PC-3 (cell line): Measurements from ENCODE around the gene DENND1B. TPM values are rescaled to one million over a fixed set of nuclear protein-coding genes. Genes with fewer than 3 reads are reported as not detected.

Source experiments
- ATAC-seq: fragments of 200-7000 bp; cut with Tn5 transposase; 2 replicates; pipeline ENCODE4 v1.9.1; 2020; ENCODE audit warnings: mild to moderate bottlenecking, moderate library complexity
- BruUV-seq: library from RNA; stranded (reverse); fragments of 400-500 nt; replicated peaks from 2 replicates; lab custom pipeline; 2021; lab: Mats Ljungman, UMichigan
- CTCF ChIA-PET: fragments of 300-600 bp; sonication (Branson Sonifier 250); formaldehyde crosslinking; loops from one replicate; lab custom pipeline; 2022; ENCODE audit warnings: antibody characterized with exemption; lab: Charles Lee
- POLR2A ChIA-PET: fragments of 300-600 bp; sonication (Branson Sonifier 250); formaldehyde crosslinking; loops from one replicate; lab custom pipeline; 2022; ENCODE audit warnings: antibody characterized with exemption; ENCODE audit not compliant: unreplicated experiment; lab: Charles Lee
- DNase-seq: peaks from one replicate; pipeline ENCODE4 v3.0.0-alpha.2; 2015
- H2AFZ ChIP-seq: fragments of 300-600 bp; sonication (generic); 2 replicates; pipeline ENCODE4 v1.6.0; 2016; ENCODE audit warnings: antibody characterized with exemption, low read length
- H3F3A ChIP-seq: fragments of 300-600 bp; sonication (generic); one replicate; pipeline ENCODE4 v1.6.0; 2017; ENCODE audit warnings: antibody characterized with exemption, low read length, control low read depth, mild to moderate bottlenecking; ENCODE audit not compliant: unreplicated experiment
- H3K27ac ChIP-seq: fragments of 300-600 bp; sonication (generic); 2 replicates; pipeline ENCODE4 v1.5.1; 2016; ENCODE audit warnings: mild to moderate bottlenecking, low read length
- H3K27me3 ChIP-seq: fragments of 300-600 bp; sonication (generic); 2 replicates; pipeline ENCODE4 v1.6.1; 2016; ENCODE audit warnings: low read length, mixed read lengths
- H3K36me3 ChIP-seq: fragments of 300-600 bp; sonication (generic); 2 replicates; pipeline ENCODE4 v1.6.1; 2016; ENCODE audit warnings: low read depth, mixed run types, low read length, mixed read lengths
- H3K4me1 ChIP-seq: fragments of 300-600 bp; sonication (generic); 2 replicates; pipeline ENCODE4 v1.5.1; 2016; ENCODE audit warnings: low read length; ENCODE audit not compliant: insufficient read depth
- H3K4me2 ChIP-seq: fragments of 300-600 bp; sonication (generic); 2 replicates; pipeline ENCODE4 v1.6.0; 2016; ENCODE audit warnings: low read length
- H3K4me3 ChIP-seq: fragments of 300-600 bp; sonication (generic); 2 replicates; pipeline ENCODE4 v1.5.1; 2016; ENCODE audit warnings: mild to moderate bottlenecking, low read length, mixed read lengths
- H3K79me2 ChIP-seq: fragments of 300-600 bp; sonication (generic); 2 replicates; pipeline ENCODE4 v1.6.1; 2017; ENCODE audit warnings: low read length, mixed read lengths
- H3K9ac ChIP-seq: fragments of 300-600 bp; sonication (generic); 2 replicates; pipeline ENCODE4 v1.6.0; 2016; ENCODE audit warnings: mild to moderate bottlenecking, low read length
- H3K9me2 ChIP-seq: fragments of 300-600 bp; sonication (generic); replicated peaks from 2 replicates; pipeline ENCODE4 v1.6.1; 2016; ENCODE audit warnings: mixed run types, low read length, mixed read lengths
- H3K9me3 ChIP-seq: fragments of 300-600 bp; sonication (generic); 2 replicates; pipeline ENCODE4 v1.6.1; 2016; ENCODE audit warnings: low read length, mixed read lengths
- H4K20me1 ChIP-seq: fragments of 300-600 bp; sonication (generic); 2 replicates; pipeline ENCODE4 v1.6.1; 2016; ENCODE audit warnings: low read length, mixed read lengths
- EZH2 ChIP-seq: fragments of 300-600 bp; sonication (generic); IDR thresholded peaks from one replicate; pipeline ENCODE4 v1.6.1; 2017; ENCODE audit warnings: antibody characterized with exemption, mild to moderate bottlenecking, low read length; ENCODE audit not compliant: unreplicated experiment
- EZH2phosphoT487 ChIP-seq: fragments of 300-600 bp; sonication (generic); IDR thresholded peaks from 2 replicates; pipeline ENCODE4 v1.6.1; 2018; ENCODE audit warnings: mild to moderate bottlenecking, antibody characterized with exemption, low read length, borderline replicate concordance
- intact Hi-C: fragments of 100-400 bp; cut with micrococcal nuclease; formaldehyde crosslinking; loops from 2 replicates; pipeline ENCODE4 v1.9.0; 2023
- total RNA-seq: library from RNA; depleted of rRNA; stranded (reverse); fragments of >200 nt; gene quantifications from 2 replicates; pipeline ENCODE4 v1.2.3, GENCODE V29; 2014
- TF ChIP-seq, protein P1 (sequence below): fragments of 300-600 bp; sonication (generic); conservative IDR thresholded peaks from 2 replicates; pipeline ENCODE4 v1.5.1; 2017; ENCODE audit warnings: antibody characterized with exemption, low read depth, mild to moderate bottlenecking, low read length

Gene DENND1B
- total RNA-seq, 1 experiment from 2014 or later: 7.4 TPM

DNA sequence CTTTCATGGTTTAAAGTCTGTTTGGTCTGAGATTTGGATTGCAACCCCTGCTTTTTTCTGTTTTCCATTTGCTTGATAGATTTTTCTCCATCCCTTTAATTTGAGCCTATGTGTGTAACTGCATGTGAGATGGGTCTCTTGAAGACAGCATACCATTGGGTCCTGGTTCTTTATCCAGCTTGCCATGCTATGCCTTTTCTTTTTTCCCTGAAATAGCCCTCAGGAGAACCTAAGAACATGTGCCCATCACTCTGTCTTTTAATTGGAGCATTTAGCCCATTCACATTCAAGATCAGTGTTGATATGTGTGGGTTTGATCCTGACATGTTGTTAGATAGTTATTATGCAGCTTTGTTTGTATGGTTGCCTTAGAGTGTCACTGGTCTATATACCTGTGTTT is 21.7 kb upstream of the DENND1B start:
- DNase-seq (no peak), ATAC-seq (no peak)
- Histone ChIP-seq H4K20me1 (no peaks in the 10 kb centered on the region), H3K4me2 (no peak overlapping the region), H3K4me1 (no peaks in the 10 kb centered on the region), H3K9ac (no peak overlapping the region), H3F3A (no peaks in the 10 kb centered on the region), H3K4me3 (no peak overlapping the region), H3K9me3 (no peaks in the 10 kb centered on the region), H3K79me2 (no peaks in the 10 kb centered on the region), H3K27ac (no peak overlapping the region), H3K9me2 (no peaks in the 10 kb centered on the region), H3K36me3 (no peaks in the 10 kb centered on the region), H3K27me3 (no peaks in the 10 kb centered on the region), H2AFZ (no peak overlapping the region)
- no TSS peak for BruUV-seq
- intact Hi-C loops: no loop called here
- ChIA-PET POLR2A (no interaction called here), CTCF (no interaction called here)
- TF ChIP-seq EZH2phosphoT487 (no peak), EZH2 (no peak)
- TF ChIP-seq, protein P1, sequence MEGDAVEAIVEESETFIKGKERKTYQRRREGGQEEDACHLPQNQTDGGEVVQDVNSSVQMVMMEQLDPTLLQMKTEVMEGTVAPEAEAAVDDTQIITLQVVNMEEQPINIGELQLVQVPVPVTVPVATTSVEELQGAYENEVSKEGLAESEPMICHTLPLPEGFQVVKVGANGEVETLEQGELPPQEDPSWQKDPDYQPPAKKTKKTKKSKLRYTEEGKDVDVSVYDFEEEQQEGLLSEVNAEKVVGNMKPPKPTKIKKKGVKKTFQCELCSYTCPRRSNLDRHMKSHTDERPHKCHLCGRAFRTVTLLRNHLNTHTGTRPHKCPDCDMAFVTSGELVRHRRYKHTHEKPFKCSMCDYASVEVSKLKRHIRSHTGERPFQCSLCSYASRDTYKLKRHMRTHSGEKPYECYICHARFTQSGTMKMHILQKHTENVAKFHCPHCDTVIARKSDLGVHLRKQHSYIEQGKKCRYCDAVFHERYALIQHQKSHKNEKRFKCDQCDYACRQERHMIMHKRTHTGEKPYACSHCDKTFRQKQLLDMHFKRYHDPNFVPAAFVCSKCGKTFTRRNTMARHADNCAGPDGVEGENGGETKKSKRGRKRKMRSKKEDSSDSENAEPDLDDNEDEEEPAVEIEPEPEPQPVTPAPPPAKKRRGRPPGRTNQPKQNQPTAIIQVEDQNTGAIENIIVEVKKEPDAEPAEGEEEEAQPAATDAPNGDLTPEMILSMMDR: no peak

DNA sequence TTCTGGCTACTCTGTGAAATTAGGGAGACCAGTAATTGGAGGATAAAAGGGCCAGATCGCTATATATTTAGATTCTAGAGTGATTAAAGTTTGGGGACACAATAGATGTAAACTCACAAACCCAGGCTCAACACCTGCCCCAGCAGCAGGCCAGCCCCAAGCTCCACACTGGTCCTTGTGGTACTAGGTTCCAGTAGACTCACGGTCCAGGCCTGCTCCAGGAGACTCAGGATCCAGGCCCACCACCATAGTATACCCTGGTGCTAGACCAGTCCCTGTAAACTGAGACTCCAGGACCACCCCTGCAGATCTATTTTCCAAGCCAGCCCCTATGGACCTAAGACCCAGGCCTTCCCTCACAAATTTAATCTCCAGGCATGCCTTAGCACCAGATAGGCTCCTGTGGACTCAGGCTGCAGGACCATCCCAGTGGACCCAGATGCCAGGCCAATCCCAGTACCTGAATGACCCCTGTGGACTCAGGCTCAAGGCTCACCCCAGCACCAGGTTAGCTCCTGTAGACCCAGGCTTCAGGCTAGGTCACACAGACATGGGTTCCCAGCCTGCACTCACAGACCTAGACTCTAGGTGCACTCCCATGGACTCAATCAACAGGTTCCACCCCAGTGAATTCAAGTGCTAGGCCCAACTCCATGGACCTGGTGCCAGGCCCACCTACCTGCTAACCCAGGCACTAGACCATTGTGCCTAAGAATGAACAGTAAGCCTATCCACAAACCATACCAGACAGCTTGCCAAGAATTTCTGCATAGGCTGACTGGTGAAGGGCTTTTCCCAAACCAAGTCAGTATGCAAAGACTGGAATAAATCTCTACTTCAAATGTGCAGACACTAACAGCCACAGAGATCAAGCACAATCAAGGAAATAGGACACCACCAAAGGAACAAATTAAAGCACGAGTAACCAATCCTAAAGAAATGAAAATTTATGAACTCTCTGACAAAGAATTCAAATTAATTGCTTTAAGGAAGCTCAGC is 13.8 kb upstream of the DENND1B start:
- DNase-seq (no peak), ATAC-seq (no peak)
- Histone ChIP-seq H3K4me1 (peaks cover 30% of the 10 kb centered on the region), H3K4me3 (no peak overlapping the region), H4K20me1 (no peaks in the 10 kb centered on the region), H3F3A (peaks cover 4% of the 10 kb centered on the region), H3K4me2 (no peak overlapping the region), H3K9me2 (no peaks in the 10 kb centered on the region), H3K79me2 (no peaks in the 10 kb centered on the region), H2AFZ (no peak overlapping the region), H3K9ac (no peak overlapping the region), H3K9me3 (no peaks in the 10 kb centered on the region), H3K27me3 (no peaks in the 10 kb centered on the region), H3K36me3 (no peaks in the 10 kb centered on the region), H3K27ac (no peak overlapping the region)
- TF ChIP-seq, protein P1: no peak
- no peak for TF ChIP-seq EZH2phosphoT487
- no peak for TF ChIP-seq EZH2
- intact Hi-C loops: no loop called here
- CTCF ChIA-PET: no interaction called here
- BruUV-seq: no TSS peak
- POLR2A ChIA-PET: interaction anchor here (1.2 kb wide), 1 partner anchor 87 kb away, joined by 9 read pairs; no protein-coding TSS in a partner anchor
